Gastroesophageal sphincter (tissue), 3 donors: Measurements from ENCODE around the gene AGBL1.

Experiments
- EP300 ChIP-seq: sonication (generic); formaldehyde crosslinking; IDR thresholded peaks from one replicate; pipeline ENCODE4 v1.6.1; 2017; ENCODE audit warnings: antibody characterized with exemption, mild to moderate bottlenecking
- POLR2A ChIP-seq, 2 donors: fragments of 450-650 bp; IDR thresholded peaks; one replicate each; pipeline ENCODE4 v1.6.1; 2017; ENCODE audit warnings: antibody characterized with exemption in 2 of 2, mild to moderate bottlenecking in 2 of 2, moderate library complexity in 1 of 2
- POLR2AphosphoS5 ChIP-seq: sonication (generic); formaldehyde crosslinking; IDR thresholded peaks from one replicate; pipeline ENCODE4 v1.6.1; 2017; ENCODE audit warnings: antibody characterized with exemption
- TF ChIP-seq, protein P1 (sequence below), 4 experiments: fragments of 200-600 bp in 2 of 4; fragments of 450-650 bp in 2 of 4; sonication (generic) in 1 of 4; IDR thresholded peaks; one replicate each; pipeline ENCODE4 v1.5.1; 2017 to 2019; ENCODE audit warnings: antibody characterized with exemption in 4 of 4, mild to moderate bottlenecking in 2 of 4, moderate library complexity in 2 of 4

DNA sequence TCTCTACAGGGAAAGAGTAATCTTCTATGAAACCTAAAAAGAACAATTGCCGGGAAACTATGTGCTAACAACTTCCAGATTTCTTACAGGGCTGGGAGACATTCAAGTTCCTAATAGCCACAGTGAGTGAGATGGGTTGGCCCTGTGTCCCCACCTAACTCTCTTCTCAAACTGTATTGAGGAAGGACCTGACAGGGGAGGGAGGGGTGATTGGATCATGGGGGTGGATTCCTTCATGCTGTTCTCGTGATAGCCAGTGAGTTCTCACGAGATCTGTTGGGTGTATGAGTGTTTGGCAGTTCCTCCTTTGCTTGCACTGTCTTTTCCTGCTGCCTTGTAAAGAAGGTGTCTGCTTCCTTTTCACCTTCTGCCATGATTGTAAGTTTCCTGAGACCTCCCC is 958.7 kb downstream of the AGBL1 start:
- TF ChIP-seq POLR2A (IDR thresholded peaks at IDR 0.05), result no peak
- TF ChIP-seq, protein P1, sequence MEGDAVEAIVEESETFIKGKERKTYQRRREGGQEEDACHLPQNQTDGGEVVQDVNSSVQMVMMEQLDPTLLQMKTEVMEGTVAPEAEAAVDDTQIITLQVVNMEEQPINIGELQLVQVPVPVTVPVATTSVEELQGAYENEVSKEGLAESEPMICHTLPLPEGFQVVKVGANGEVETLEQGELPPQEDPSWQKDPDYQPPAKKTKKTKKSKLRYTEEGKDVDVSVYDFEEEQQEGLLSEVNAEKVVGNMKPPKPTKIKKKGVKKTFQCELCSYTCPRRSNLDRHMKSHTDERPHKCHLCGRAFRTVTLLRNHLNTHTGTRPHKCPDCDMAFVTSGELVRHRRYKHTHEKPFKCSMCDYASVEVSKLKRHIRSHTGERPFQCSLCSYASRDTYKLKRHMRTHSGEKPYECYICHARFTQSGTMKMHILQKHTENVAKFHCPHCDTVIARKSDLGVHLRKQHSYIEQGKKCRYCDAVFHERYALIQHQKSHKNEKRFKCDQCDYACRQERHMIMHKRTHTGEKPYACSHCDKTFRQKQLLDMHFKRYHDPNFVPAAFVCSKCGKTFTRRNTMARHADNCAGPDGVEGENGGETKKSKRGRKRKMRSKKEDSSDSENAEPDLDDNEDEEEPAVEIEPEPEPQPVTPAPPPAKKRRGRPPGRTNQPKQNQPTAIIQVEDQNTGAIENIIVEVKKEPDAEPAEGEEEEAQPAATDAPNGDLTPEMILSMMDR (IDR thresholded peaks at IDR 0.05), result no peak
- no peak for TF ChIP-seq EP300
- TF ChIP-seq POLR2AphosphoS5, result no peak
